Islet precursor cell (in vitro differentiated cells): Measurements from ENCODE around the gene TESK1.
"Not testable (repeated sequence)": the region's sequence is repeated elsewhere in the genome, so short reads cannot be mapped to it uniquely, and the experiment has no call there.

ENCODE experiments used
- DNase-seq: peaks from one replicate; pipeline ENCODE4 v3.0.0-alpha.2; 2018

The TESK1 gene

GRCh38 chr9:35604578-35605350, at the start of gene TESK1:
Gene TESK1 (plus strand): TSS chr9:35605262. CDS start chr9:35605620, 358 bp downstream.
- peak; percentile 89 for DNase-seq

GRCh38 chr9:35555881-35556280, 49.2 kb upstream of the TESK1 start:
- DNase-seq: no peak

GRCh38 chr9:35556776-35557175, 48.3 kb upstream of the TESK1 start:
- DNase-seq: no peak

GRCh38 chr9:35557320-35557719, 47.7 kb upstream of the TESK1 start:
- no peak for DNase-seq

GRCh38 chr9:35558185-35558584, 46.9 kb upstream of the TESK1 start:
- DNase-seq: no peak

GRCh38 chr9:35559792-35560530, 45.1 kb upstream of the TESK1 start:
- no peak for DNase-seq

GRCh38 chr9:35560625-35561337, 44.3 kb upstream of the TESK1 start:
- DNase-seq: no peak

- no peak for DNase-seq
Measured at GRCh38 chr9:35561468-35562261, 43.4 kb upstream of the TESK1 start.

- DNase-seq: peak; percentile 46
Measured at GRCh38 chr9:35562895-35563780, 41.9 kb upstream of the TESK1 start.

GRCh38 chr9:35563791-35564197, 41.3 kb upstream of the TESK1 start:
- no peak for DNase-seq

- no peak for DNase-seq
Measured at GRCh38 chr9:35564658-35565061, 40.4 kb upstream of the TESK1 start.

GRCh38 chr9:35566417-35566816, 38.6 kb upstream of the TESK1 start:
- DNase-seq: no peak

- no peak for DNase-seq
Measured at GRCh38 chr9:35568196-35568595, 36.9 kb upstream of the TESK1 start.

- no peak for DNase-seq
Measured at GRCh38 chr9:35569206-35569605, 35.9 kb upstream of the TESK1 start.

- no peak for DNase-seq
Measured at GRCh38 chr9:35570709-35571504, 34.2 kb upstream of the TESK1 start.

- DNase-seq: no peak
Measured at GRCh38 chr9:35574578-35575122, 30.4 kb upstream of the TESK1 start.

GRCh38 chr9:35575478-35575877, 29.6 kb upstream of the TESK1 start:
- no peak for DNase-seq

- DNase-seq: no peak
Measured at GRCh38 chr9:35577486-35577885, 27.6 kb upstream of the TESK1 start.

- no peak for DNase-seq
Measured at GRCh38 chr9:35579130-35579529, 25.9 kb upstream of the TESK1 start.

GRCh38 chr9:35579659-35580227, 25.3 kb upstream of the TESK1 start:
- DNase-seq: not testable (repeated sequence)
